OCI-LY7 (cell line): Measurements from ENCODE around the gene HSBP1. TPM values are rescaled to one million over a fixed set of nuclear protein-coding genes. Genes with fewer than 3 reads are reported as not detected.

Experiments used
- BruUV-seq: library from RNA; stranded (reverse); fragments of 400-500 nt; replicated peaks from 2 replicates; lab custom pipeline; 2021; lab: Mats Ljungman, UMichigan
- CTCF ChIA-PET: fragments of 300-600 bp; sonication (Branson Sonifier 250); formaldehyde crosslinking; loops from one replicate; lab custom pipeline; 2022; ENCODE audit warnings: antibody characterized with exemption; ENCODE audit not compliant: unreplicated experiment; lab: Charles Lee
- POLR2A ChIA-PET: fragments of 300-600 bp; sonication (Branson Sonifier 250); formaldehyde crosslinking; loops from one replicate; lab custom pipeline; 2022; ENCODE audit warnings: antibody characterized with exemption; lab: Charles Lee
- DNase-seq: peaks from one replicate; pipeline ENCODE4 v3.0.0-alpha.2; 2015; ENCODE audit warnings: low spot score
- H2AFZ ChIP-seq: fragments of 200-600 bp; sonication (generic), shearing (Covaris generic); 2 replicates; pipeline ENCODE4 v1.6.1; 2014; ENCODE audit warnings: mild to moderate bottlenecking, antibody characterized with exemption, low read length, moderate library complexity
- H3K27ac ChIP-seq: fragments of 200-600 bp; sonication (generic); 2 replicates; pipeline ENCODE4 v1.5.1; 2014; ENCODE audit warnings: mixed run types, low read depth, mild to moderate bottlenecking, moderate library complexity, low read length, inconsistent platforms; ENCODE audit not compliant: poor library complexity, severe bottlenecking
- H3K36me3 ChIP-seq: fragments of 200-600 bp; sonication (generic); 2 replicates; pipeline ENCODE4 v1.6.1; 2014; ENCODE audit warnings: mild to moderate bottlenecking, antibody characterized with exemption, low read length, moderate library complexity, mixed read lengths; ENCODE audit not compliant: insufficient read depth
- H3K4me1 ChIP-seq: fragments of 200-600 bp; sonication (generic); 2 replicates; pipeline ENCODE4 v1.5.1; 2014; ENCODE audit warnings: mild to moderate bottlenecking, low read length; ENCODE audit not compliant: insufficient read depth, poor library complexity, severe bottlenecking
- H3K4me2 ChIP-seq: fragments of 200-600 bp; sonication (generic); 2 replicates; pipeline ENCODE4 v1.6.1; 2014; ENCODE audit warnings: mild to moderate bottlenecking, low read length
- H3K4me3 ChIP-seq: fragments of 200-600 bp; sonication (generic); 2 replicates; pipeline ENCODE4 v1.5.1; 2014; ENCODE audit warnings: mild to moderate bottlenecking, low read depth, low read length; ENCODE audit not compliant: poor library complexity, severe bottlenecking
- H3K79me2 ChIP-seq: fragments of 200-600 bp; sonication (generic); 2 replicates; pipeline ENCODE4 v1.6.1; 2016; ENCODE audit warnings: low read depth, mild to moderate bottlenecking, low read length, moderate library complexity, mixed read lengths; ENCODE audit not compliant: insufficient read depth
- H3K9me2 ChIP-seq: fragments of 200-600 bp; sonication (generic); 2 replicates; pipeline ENCODE4 v1.6.1; 2016; ENCODE audit warnings: mild to moderate bottlenecking, low read length, mixed read lengths; ENCODE audit not compliant: insufficient read depth
- H3K9me3 ChIP-seq: fragments of 200-600 bp; sonication (generic); 2 replicates; pipeline ENCODE4 v1.6.1; 2014; ENCODE audit warnings: mild to moderate bottlenecking, mixed run types, low read length, mixed read lengths
- H4K20me1 ChIP-seq: fragments of 200-600 bp; sonication (generic); 2 replicates; pipeline ENCODE4 v1.6.1; 2014; ENCODE audit warnings: mild to moderate bottlenecking, antibody characterized with exemption, low read length, moderate library complexity, mixed read lengths; ENCODE audit not compliant: insufficient read depth
- CTCF ChIP-seq: fragments of 200-600 bp; sonication (generic); conservative IDR thresholded peaks from 2 replicates; pipeline ENCODE4 v1.5.1; 2014; ENCODE audit warnings: mild to moderate bottlenecking, antibody characterized with exemption, low read length, moderate library complexity, mixed read lengths
- EZH2phosphoT487 ChIP-seq: fragments of 200-600 bp; sonication (generic); IDR thresholded peaks from 2 replicates; pipeline ENCODE4 v1.6.1; 2018; ENCODE audit warnings: low read depth, borderline replicate concordance, mild to moderate bottlenecking, mixed run types, antibody characterized with exemption, low read length, moderate library complexity, mixed read lengths
- intact Hi-C: fragments of 100-400 bp; cut with micrococcal nuclease; formaldehyde crosslinking; loops from one replicate; pipeline ENCODE4 v1.10.0; 2022; ENCODE audit not compliant: unreplicated experiment
- total RNA-seq, 2 experiments: library from RNA; depleted of rRNA in 1 of 2; stranded (reverse); fragments of >200 nt in 1 of 2; shearing (Covaris generic) in 1 of 2; gene quantifications; 2 replicates each; pipeline ENCODE4 v1.2.3, GENCODE V29; 2014 to 2022

HSBP1 gene
- total RNA-seq, 2 experiments from 2014 or later = 105 to 131 TPM

- no peaks in the 10 kb centered on the region for H3K36me3 ChIP-seq
- POLR2A ChIA-PET = no interaction called here
- H3K4me1 ChIP-seq = no peaks in the 10 kb centered on the region
- no peak for DNase-seq
- no peaks in the 10 kb centered on the region for H3K9me3 ChIP-seq
- intact Hi-C loops = no loop called here
- no peaks in the 10 kb centered on the region for H3K79me2 ChIP-seq
- CTCF ChIA-PET = no interaction called here
- no peak overlapping the region for H3K27ac ChIP-seq
- no peaks in the 10 kb centered on the region for H4K20me1 ChIP-seq
- no peak overlapping the region for H3K4me2 ChIP-seq
- BruUV-seq = no TSS peak
- no peaks in the 10 kb centered on the region for H3K9me2 ChIP-seq
- no peak overlapping the region for H2AFZ ChIP-seq
- H3K4me3 ChIP-seq = no peak overlapping the region
- TF ChIP-seq CTCF = no peak
- TF ChIP-seq EZH2phosphoT487 = no peak
Observed at GRCh38 chr16:83793179-83793578, 14.6 kb upstream of the HSBP1 start.

- Histone ChIP-seq H4K20me1 (no peaks in the 10 kb centered on the region), H3K4me3 (no peak overlapping the region), H3K27ac (no peak overlapping the region), H2AFZ (no peak overlapping the region), H3K9me3 (no peaks in the 10 kb centered on the region), H3K79me2 (no peaks in the 10 kb centered on the region), H3K4me2 (no peak overlapping the region), H3K9me2 (no peaks in the 10 kb centered on the region), H3K4me1 (no peaks in the 10 kb centered on the region), H3K36me3 (no peaks in the 10 kb centered on the region)
- TF ChIP-seq EZH2phosphoT487 = no peak
- no peak for TF ChIP-seq CTCF
- no peak for DNase-seq
- ChIA-PET POLR2A (no interaction called here), CTCF (no interaction called here)
- intact Hi-C loops = no loop called here
- BruUV-seq = no TSS peak
Observed at GRCh38 chr16:83794860-83795554, 12.8 kb upstream of the HSBP1 start.

- no peak overlapping the region for H3K4me3 ChIP-seq
- ChIA-PET CTCF (no interaction called here), POLR2A (interaction anchor here (1.2 kb wide), 1 partner anchor 12 kb away, joined by 3 read pairs; no protein-coding TSS in a partner anchor)
- no peaks in the 10 kb centered on the region for H3K9me3 ChIP-seq
- BruUV-seq = no TSS peak
- TF ChIP-seq EZH2phosphoT487 (no peak), CTCF (no peak)
- no peaks in the 10 kb centered on the region for H3K9me2 ChIP-seq
- H3K79me2 ChIP-seq = no peaks in the 10 kb centered on the region
- intact Hi-C loops = no loop called here
- no peaks in the 10 kb centered on the region for H4K20me1 ChIP-seq
- H3K36me3 ChIP-seq = no peaks in the 10 kb centered on the region
- H3K4me2 ChIP-seq = no peak overlapping the region
- no peaks in the 10 kb centered on the region for H3K4me1 ChIP-seq
- no peak overlapping the region for H3K27ac ChIP-seq
- H2AFZ ChIP-seq = no peak overlapping the region
- no peak for DNase-seq
Observed at GRCh38 chr16:83797013-83797412, 10.8 kb upstream of the HSBP1 start.
